ENCODE results near the gene GLB1L. TPM values are rescaled to one million over a fixed set of nuclear protein-coding genes. Genes with fewer than 3 reads are reported as not detected.

The GLB1L gene
- polyA plus RNA-seq, 1 experiment, result 9.5 TPM

DNA sequence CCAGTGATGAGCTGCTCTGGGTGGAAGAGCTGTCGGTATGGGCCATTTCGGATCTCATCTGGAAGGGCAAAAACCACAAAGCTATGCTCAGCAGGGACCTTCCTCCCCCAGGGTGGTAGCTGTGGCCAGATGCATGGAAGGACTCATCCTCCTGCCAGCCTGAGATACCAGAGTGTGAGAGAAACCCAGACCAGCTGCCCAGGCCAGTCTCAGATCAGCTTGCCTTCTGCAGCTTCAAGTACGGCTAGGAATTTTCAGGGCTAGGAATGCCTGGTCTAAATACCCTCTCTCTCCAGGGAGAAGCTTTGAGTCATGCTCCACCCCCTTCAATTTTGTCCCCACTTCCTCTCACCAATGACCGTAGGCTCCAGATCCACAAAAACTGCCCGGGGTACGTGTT is 6.4 kb upstream of the GLB1L start:
- DNase-seq (ENCODE audit: low read depth), result no peak
- peaks cover 3% of the 10 kb centered on the region for H3K27me3 ChIP-seq (ENCODE audit: control insufficient read depth, insufficient read depth, low read length)
- CTCF ChIA-PET, result interaction anchor here (0.9 to 9.5 kb wide), 6 partner anchors 10 to 137 kb away, joined by 3 to 61 read pairs (median 5); partner anchors contain the start of genes DNAJB2 and DNPEP
- no peak overlapping the region for H3K4me3 ChIP-seq (ENCODE audit: low read depth, low read length)
- peaks cover 10% of the 10 kb centered on the region for H3K36me3 ChIP-seq (ENCODE audit: control insufficient read depth, insufficient read depth, low read length)
- POLR2A ChIA-PET, result no interaction called here
- TF ChIP-seq, protein P1, sequence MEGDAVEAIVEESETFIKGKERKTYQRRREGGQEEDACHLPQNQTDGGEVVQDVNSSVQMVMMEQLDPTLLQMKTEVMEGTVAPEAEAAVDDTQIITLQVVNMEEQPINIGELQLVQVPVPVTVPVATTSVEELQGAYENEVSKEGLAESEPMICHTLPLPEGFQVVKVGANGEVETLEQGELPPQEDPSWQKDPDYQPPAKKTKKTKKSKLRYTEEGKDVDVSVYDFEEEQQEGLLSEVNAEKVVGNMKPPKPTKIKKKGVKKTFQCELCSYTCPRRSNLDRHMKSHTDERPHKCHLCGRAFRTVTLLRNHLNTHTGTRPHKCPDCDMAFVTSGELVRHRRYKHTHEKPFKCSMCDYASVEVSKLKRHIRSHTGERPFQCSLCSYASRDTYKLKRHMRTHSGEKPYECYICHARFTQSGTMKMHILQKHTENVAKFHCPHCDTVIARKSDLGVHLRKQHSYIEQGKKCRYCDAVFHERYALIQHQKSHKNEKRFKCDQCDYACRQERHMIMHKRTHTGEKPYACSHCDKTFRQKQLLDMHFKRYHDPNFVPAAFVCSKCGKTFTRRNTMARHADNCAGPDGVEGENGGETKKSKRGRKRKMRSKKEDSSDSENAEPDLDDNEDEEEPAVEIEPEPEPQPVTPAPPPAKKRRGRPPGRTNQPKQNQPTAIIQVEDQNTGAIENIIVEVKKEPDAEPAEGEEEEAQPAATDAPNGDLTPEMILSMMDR (IDR thresholded peaks at IDR 0.05; ENCODE audit: insufficient read depth, low read depth, low read length), result no peak

DNA sequence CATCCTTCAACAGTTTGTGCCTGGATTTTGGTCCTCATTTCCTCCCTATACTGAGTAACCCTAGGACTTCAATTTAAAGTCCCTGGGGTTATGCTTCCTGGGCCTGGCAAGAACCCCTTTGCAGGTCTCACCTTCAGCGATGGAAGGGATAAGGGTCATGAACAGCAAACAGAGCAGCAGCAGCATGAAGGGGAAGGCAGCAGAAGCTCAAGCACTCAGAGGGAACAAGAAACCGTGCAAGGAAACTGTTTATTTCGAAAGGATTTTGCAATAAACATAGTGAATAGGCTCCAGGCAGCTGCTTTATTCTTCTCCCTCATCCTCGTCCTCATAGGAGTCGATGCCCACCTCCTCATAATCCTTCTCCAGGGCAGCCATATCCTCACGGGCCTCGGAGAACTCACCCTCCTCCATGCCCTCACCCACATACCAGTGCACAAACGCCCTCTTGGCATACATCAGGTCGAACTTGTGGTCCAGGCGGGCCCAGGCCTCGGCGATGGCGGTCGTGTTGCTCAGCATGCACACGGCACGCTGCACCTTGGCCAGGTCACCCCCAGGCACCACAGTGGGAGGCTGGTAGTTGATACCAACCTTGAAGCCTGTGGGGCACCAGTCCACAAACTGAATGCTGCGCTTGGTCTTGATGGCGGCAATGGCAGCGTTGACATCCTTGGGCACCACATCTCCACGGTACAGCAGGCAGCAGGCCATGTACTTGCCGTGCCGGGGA is 5.0 kb upstream of the GLB1L start:
- Histone ChIP-seq H3K4me3 (ENCODE audit: low read depth, low read length) (no peak overlapping the region), H3K27me3 (ENCODE audit: control insufficient read depth, insufficient read depth, low read length) (no peaks in the 10 kb centered on the region), H3K36me3 (ENCODE audit: control insufficient read depth, insufficient read depth, low read length) (peaks cover 10% of the 10 kb centered on the region)
- TF ChIP-seq, protein P1 (IDR thresholded peaks at IDR 0.05; ENCODE audit: insufficient read depth, low read depth, low read length), result no peak
- CTCF ChIA-PET, result interaction anchor here (0.9 to 9.5 kb wide), 7 partner anchors 20 to 79 kb away, joined by 3 to 61 read pairs (median 6); partner anchors contain the start of genes CNPPD1 and DNAJB2
- no peak for DNase-seq (ENCODE audit: low read depth)
- POLR2A ChIA-PET, result interaction anchor here (1.4 kb wide), 1 partner anchor 29 kb away, joined by 5 read pairs; the partner anchor contains the start of gene DNAJB2

DNA sequence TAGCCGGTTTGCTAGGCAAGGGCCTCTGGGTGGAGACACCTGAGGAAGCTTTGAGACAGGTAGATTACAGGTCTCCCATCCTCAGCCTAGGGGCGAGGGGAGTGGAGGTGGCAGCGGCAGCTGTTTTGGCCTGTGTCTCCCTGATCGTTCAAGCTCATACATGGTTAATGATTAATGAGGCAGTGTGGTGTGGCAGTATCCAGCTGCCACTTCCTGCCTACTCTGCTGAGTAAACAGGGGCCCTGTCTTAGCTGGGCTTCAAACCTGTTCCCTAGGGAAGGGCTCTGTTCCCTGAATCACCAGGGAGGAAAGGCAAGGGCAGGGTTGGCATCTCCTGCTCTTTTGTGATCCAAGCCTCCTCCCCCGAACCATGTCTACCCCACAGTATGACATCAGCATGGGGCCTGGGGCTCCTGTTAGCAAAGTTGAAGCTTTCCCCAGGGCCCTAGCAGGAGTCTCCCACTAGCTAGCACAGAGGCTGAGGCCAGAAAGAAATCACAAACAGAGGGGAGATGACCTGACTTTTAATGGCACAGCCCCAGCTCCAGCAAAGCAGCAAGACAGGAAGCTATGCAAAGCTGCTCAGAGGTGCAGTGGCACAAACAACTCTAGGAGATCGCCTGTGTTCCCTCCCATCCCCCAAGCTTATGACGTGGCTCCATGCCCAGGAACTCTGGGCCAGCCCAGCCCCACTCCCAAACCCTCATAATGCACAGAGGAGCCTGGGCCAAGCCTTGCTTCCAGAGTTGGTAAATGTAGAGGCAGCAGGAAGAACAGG is 4.1 kb upstream of the GLB1L start:
- no peak for DNase-seq (ENCODE audit: low read depth)
- TF ChIP-seq, protein P1 (IDR thresholded peaks at IDR 0.05; ENCODE audit: insufficient read depth, low read depth, low read length), result no peak
- Histone ChIP-seq H3K27me3 (ENCODE audit: control insufficient read depth, insufficient read depth, low read length) (no peaks in the 10 kb centered on the region), H3K36me3 (ENCODE audit: control insufficient read depth, insufficient read depth, low read length) (peaks cover 10% of the 10 kb centered on the region), H3K4me3 (ENCODE audit: low read depth, low read length) (no peak overlapping the region)
- ChIA-PET POLR2A (interaction anchor here (1.3 to 1.4 kb wide), 2 partner anchors 20 to 30 kb away, joined by 3 to 5 read pairs; partner anchors contain the start of genes ANKZF1, ATG9A and DNAJB2), CTCF (interaction anchor here (0.9 to 9.5 kb wide), 9 partner anchors 12 to 78 kb away, joined by 3 to 61 read pairs (median 5); partner anchors contain the start of genes CNPPD1 and DNAJB2)

DNA sequence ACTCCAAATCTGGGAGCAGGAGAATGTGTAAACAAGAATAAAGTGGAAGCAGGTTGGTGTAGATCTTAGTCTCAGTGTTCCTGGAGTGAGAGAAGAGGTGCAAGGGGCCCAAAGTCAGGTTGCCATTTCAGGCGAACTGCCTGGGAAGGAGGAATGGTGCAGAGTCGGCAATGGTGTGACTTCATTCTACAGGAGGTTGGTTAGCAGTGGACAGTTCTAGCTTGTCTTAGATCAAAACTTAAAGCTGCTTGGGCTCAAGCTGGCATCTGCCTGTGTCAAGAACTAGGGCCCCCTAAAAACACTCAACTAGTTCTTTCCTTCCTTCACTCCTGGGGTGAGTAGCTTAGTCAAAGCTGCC is 3.6 kb upstream of the GLB1L start:
- TF ChIP-seq, protein P1 (IDR thresholded peaks at IDR 0.05; ENCODE audit: insufficient read depth, low read depth, low read length), result no peak
- CTCF ChIA-PET, result interaction anchor here (0.9 to 9.5 kb wide), 7 partner anchors 13 to 78 kb away, joined by 3 to 61 read pairs (median 6); partner anchors contain the start of gene DNAJB2
- H3K36me3 ChIP-seq (ENCODE audit: control insufficient read depth, insufficient read depth, low read length), result peaks cover 10% of the 10 kb centered on the region
- no peak for DNase-seq (ENCODE audit: low read depth)
- H3K27me3 ChIP-seq (ENCODE audit: control insufficient read depth, insufficient read depth, low read length), result no peaks in the 10 kb centered on the region
- POLR2A ChIA-PET, result interaction anchor here (1.3 to 1.4 kb wide), 2 partner anchors 19 to 30 kb away, joined by 3 to 5 read pairs; partner anchors contain the start of genes ANKZF1, ATG9A and DNAJB2
- H3K4me3 ChIP-seq (ENCODE audit: low read depth, low read length), result no peak overlapping the region
